Upper lobe of right lung (tissue), 1 donor: ENCODE data around the gene MRM1. TPM values are rescaled to one million over a fixed set of nuclear protein-coding genes. Genes with fewer than 3 reads are reported as not detected.

Experiments used
- ATAC-seq: fragments of 200-7000 bp; cut with Tn5 transposase; one replicate; pipeline ENCODE4 v1.9.1; 2020; ENCODE audit warnings: mild to moderate bottlenecking, moderate library complexity
- DNase-seq: peaks from one replicate; pipeline ENCODE4 v3.0.0-alpha.2; 2020
- H3K27ac ChIP-seq: fragments of 200-600 bp; one replicate; pipeline ENCODE4 v1.8.0; 2022
- H3K27me3 ChIP-seq: fragments of 200-600 bp; one replicate; pipeline ENCODE4 v1.8.0; 2022; ENCODE audit warnings: mild to moderate bottlenecking
- H3K36me3 ChIP-seq: fragments of 200-600 bp; one replicate; pipeline ENCODE4 v1.8.0; 2022
- H3K4me1 ChIP-seq: fragments of 200-600 bp; one replicate; pipeline ENCODE4 v1.8.0; 2022
- H3K4me3 ChIP-seq: fragments of 200-600 bp; one replicate; pipeline ENCODE4 v1.8.0; 2022; ENCODE audit warnings: mild to moderate bottlenecking
- H3K9me3 ChIP-seq: fragments of 200-600 bp; one replicate; pipeline ENCODE4 v1.8.0; 2022
- CTCF ChIP-seq: fragments of 200-600 bp; IDR thresholded peaks from one replicate; pipeline ENCODE4 v1.8.0; 2022; ENCODE audit warnings: antibody characterized with exemption
- intact Hi-C: fragments of 100-400 bp; cut with DNase I; formaldehyde crosslinking; loops from one replicate; pipeline ENCODE4 v1.11.0; 2022
- total RNA-seq: library from RNA; stranded (reverse); fragmentation: NEBNext Ultra II Directional; extraction: Animal tissue kit (Norgen Biotek cat#: 25700); gene quantifications from one replicate; pipeline ENCODE4 v1.2.1, GENCODE V29; 2021
- donor health status: DM: no; HTN: yes; CAD: no; lungs with severe emphysema.

MRM1 gene
- total RNA-seq, 1 donor from 2014 or later: 5.6 TPM

DNA sequence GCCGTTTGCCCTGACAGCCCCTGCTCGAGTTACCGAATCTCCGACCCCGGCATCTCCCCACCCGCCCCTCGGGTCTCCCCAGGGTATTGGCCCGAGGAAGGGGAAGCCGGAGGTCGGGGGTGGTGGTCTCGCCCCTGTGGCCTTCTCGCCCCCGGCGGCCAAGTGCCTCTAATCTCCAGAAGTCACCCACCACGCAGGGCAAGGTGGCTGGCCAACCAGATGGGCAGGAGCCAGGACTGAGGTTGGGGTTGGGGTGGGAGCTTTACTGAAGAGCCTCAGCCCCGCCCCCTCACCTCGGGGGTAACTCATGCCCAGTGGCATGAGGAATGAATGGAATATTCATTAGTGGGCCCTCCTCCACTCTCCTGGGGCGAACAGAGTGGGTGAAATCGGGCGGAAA, 9.1 kb upstream of the MRM1 start:
- intact Hi-C loops: no loop called here
- peaks cover 6% of the 10 kb centered on the region for H3K4me1 ChIP-seq
- ATAC-seq (peak; percentile 11), DNase-seq (no peak)
- TF ChIP-seq CTCF: no peak
- no peaks in the 10 kb centered on the region for H3K27me3 ChIP-seq
- peak overlapping the region; percentile 88 for H3K4me3 ChIP-seq
- H3K36me3 ChIP-seq: peaks cover 25% of the 10 kb centered on the region
- no peaks in the 10 kb centered on the region for H3K9me3 ChIP-seq
- peak overlapping the region; percentile 66 for H3K27ac ChIP-seq

DNA sequence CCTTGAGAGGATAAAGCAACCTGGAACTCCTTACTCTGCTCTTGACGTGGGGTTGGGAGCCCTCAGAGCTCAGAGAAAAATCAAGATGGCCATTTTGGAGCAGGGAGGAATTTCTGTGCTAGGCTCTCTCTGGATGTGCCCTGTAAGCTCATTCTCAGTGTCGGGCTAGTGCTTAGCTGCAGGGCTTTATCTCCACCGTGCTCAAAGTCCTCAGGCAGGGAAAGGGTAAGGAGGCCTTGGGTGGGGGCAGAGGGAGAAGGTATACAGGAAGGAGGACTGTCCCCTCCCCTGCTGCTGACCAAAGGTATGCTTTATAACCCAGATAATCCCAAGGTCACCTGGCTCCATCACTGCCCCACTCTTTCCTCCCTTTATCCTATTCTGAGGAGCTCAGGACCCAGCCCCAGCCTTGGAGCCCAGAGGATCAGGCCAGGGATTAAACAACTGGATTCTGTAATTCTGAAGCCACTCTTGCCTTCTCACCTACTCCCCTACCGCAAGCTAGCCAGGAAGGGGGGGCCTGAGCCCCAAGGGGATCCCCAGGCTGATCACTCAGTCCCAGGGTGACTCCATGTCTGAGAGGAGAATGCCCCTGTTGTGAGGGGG, 8.6 kb upstream of the MRM1 start:
- ATAC-seq (no peak), DNase-seq (no peak)
- peak overlapping the region; percentile 88 for H3K4me3 ChIP-seq
- no peak overlapping the region for H3K27ac ChIP-seq
- H3K36me3 ChIP-seq: peaks cover 20% of the 10 kb centered on the region
- intact Hi-C loops: no loop called here
- TF ChIP-seq CTCF: no peak
- H3K4me1 ChIP-seq: peaks cover 6% of the 10 kb centered on the region
- H3K9me3 ChIP-seq: no peaks in the 10 kb centered on the region
- H3K27me3 ChIP-seq: no peaks in the 10 kb centered on the region

GRCh38 chr17:36593656-36594316, 7.6 kb upstream of the MRM1 start:
- H3K27ac ChIP-seq: no peak overlapping the region
- H3K4me3 ChIP-seq: no peak overlapping the region
- ATAC-seq (no peak), DNase-seq (peak; percentile 27)
- TF ChIP-seq CTCF: no peak
- H3K36me3 ChIP-seq: peaks cover 10% of the 10 kb centered on the region
- peaks cover 6% of the 10 kb centered on the region for H3K4me1 ChIP-seq
- intact Hi-C loops: no loop called here
- H3K9me3 ChIP-seq: no peaks in the 10 kb centered on the region
- no peaks in the 10 kb centered on the region for H3K27me3 ChIP-seq

GRCh38 chr17:36594626-36595401, 6.6 kb upstream of the MRM1 start:
- DNase-seq (peak; percentile 28), ATAC-seq (no peak)
- intact Hi-C loops: no loop called here
- no peaks in the 10 kb centered on the region for H3K27me3 ChIP-seq
- no peaks in the 10 kb centered on the region for H3K9me3 ChIP-seq
- H3K36me3 ChIP-seq: peaks cover 4% of the 10 kb centered on the region
- no peak overlapping the region for H3K27ac ChIP-seq
- H3K4me3 ChIP-seq: no peak overlapping the region
- TF ChIP-seq CTCF: no peak
- H3K4me1 ChIP-seq: peaks cover 6% of the 10 kb centered on the region

DNA sequence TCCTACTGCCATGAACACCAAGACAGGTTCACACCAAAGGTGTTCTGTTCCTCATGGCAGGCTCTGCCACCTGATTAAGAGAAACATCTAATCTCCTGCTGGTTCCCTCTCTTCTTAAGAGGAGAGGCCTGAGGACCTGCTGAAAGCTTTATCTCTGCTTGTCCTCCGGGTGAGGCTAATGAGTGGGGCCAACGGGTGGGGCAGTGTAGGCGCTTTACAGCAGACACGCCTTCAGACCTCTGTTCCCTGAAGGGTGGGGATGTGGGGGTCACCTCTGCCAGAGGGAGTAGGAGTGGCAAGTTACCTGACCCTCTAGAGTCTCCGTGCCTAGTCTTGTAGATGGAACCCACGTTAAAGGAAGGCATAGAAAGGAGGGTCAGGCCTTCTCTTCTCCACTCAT, 4.2 kb upstream of the MRM1 start:
- peaks cover 13% of the 10 kb centered on the region for H3K4me1 ChIP-seq
- no peaks in the 10 kb centered on the region for H3K27me3 ChIP-seq
- intact Hi-C loops: no loop called here
- ATAC-seq (no peak), DNase-seq (peak; percentile 25)
- H3K9me3 ChIP-seq: no peaks in the 10 kb centered on the region
- no peaks in the 10 kb centered on the region for H3K36me3 ChIP-seq
- no peak for TF ChIP-seq CTCF
- no peak overlapping the region for H3K4me3 ChIP-seq
- no peak overlapping the region for H3K27ac ChIP-seq
